ENCODE results near the gene APBB2.

DNA sequence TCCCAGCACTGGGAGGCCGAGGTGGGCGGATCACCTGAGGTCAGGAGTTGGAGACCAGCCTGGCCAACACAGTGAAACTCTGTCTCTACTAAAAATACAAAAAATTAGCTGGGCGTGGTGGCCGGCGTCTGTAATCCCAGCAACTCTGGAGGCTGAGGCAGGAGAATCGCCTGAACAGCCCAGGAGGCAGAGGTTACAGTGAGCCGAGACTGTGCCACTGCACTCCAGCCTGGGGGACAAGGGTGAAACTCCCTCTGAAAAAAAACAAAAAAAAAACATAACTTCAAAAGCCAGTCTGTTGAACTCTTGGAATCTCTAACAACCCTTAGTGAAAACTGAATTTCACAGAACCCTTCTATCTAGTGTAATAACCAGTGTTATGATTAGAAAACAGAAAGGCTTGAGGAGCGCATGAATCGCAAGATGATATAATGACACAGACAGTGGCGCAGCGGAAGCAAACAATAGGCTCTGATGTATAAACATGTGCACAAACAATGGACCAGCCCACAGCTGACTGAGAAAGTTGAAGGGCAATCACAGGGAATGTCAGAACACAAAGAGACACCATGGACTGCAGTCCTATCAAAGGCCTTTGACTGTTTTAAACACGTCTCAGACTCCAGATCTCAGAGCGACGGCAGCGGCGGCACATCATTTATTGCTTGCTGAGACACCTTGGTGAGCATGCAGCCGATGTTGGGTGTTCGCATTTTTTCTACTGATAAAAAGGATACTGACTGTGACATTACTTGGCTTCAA, 383.0 kb downstream of the APBB2 start:
- TF ChIP-seq POLR2A (IDR thresholded peaks at IDR 0.05) = no peak
- TF ChIP-seq, protein P1, sequence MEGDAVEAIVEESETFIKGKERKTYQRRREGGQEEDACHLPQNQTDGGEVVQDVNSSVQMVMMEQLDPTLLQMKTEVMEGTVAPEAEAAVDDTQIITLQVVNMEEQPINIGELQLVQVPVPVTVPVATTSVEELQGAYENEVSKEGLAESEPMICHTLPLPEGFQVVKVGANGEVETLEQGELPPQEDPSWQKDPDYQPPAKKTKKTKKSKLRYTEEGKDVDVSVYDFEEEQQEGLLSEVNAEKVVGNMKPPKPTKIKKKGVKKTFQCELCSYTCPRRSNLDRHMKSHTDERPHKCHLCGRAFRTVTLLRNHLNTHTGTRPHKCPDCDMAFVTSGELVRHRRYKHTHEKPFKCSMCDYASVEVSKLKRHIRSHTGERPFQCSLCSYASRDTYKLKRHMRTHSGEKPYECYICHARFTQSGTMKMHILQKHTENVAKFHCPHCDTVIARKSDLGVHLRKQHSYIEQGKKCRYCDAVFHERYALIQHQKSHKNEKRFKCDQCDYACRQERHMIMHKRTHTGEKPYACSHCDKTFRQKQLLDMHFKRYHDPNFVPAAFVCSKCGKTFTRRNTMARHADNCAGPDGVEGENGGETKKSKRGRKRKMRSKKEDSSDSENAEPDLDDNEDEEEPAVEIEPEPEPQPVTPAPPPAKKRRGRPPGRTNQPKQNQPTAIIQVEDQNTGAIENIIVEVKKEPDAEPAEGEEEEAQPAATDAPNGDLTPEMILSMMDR (IDR thresholded peaks at IDR 0.05) = no peak
